Raji (cell line): ENCODE measurements around the gene PLCB4.

Experiments used
- POLR2A ChIP-seq: IDR thresholded peaks from 2 replicates; pipeline ENCODE4 v1.6.1; 2011; ENCODE audit warnings: low read depth, low read length, control low read depth; ENCODE audit not compliant: insufficient read depth

The PLCB4 gene

GRCh38 chr20:9400171-9401025 lies 331.5 kb downstream of the PLCB4 start:
- TF ChIP-seq POLR2A = no peak

DNA sequence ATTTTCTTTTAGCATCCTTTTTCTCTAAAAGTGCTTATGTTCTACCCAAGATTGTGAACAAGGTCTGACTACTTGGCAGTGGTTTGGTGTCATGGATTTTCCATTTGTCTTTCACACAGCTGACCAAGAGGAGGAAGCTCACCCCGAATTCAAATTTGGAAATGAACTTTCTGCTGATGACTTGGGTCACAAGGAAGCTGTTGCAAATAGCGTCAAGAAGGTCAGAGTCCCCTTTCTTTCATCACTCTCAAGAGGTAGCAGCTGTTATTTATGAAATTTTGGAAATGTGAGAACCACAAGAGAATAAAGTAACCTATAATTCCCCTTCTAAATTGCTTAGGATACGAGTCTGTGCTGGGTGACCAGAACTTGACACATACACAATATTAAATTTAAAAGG lies 332.5 kb downstream of the PLCB4 start:
- TF ChIP-seq POLR2A = no peak

DNA sequence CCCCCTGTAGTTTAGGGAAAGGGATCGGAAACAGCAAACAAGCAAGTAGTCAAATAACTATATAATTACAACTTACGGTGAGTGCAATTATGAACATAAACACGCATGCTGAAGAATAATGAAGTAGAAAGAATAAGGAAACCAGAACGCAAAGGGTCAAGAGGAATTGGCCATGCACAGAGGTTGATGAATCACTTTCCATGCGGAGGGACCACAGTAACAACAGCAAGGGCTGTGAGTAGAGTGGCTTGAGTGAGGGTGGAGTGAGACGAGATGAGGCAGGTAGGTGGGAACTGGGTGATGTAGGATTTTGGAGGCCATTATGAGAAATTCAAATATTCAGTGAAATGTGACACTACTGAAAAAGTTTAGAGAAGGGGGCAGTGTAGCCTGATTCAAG lies 333.3 kb downstream of the PLCB4 start:
- no peak for TF ChIP-seq POLR2A

DNA sequence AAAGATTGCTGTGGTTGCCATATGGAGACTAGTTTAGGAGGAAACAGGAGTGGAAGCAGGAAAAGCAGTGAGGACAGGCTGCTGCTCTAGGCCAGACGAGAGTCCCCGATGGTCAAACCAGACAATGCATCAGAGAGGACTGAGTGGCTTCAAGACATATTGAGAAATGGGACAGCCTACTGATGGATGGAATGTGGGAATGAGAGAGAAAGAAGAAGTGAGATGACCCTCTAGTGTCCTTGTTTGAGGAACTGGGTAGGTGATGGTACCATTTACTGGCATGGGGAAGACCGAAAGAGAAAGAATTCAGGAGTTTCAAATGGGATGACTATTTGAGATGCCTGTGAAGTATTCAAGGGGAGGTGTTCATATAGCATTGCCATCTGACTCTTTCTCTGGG lies 333.7 kb downstream of the PLCB4 start:
- TF ChIP-seq POLR2A = no peak

DNA sequence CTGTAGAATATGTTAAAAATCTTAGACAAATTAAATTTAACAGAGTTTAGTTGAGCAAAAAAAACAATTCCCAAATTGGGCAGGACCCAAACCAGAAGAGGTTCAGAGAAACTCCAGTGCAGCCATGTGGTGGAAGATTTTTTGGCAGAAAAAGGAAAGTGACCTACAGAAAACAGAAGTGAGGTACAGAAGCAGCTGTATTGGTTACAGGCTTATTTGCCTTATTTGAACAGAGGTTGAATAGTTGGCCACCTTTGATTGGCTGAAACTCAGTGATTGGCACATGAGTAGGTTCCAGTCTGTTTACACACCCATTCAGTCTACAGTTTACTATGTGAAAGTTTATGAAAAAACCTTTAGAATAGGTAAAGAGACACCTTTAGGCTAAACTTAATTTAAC lies 334.6 kb downstream of the PLCB4 start:
- no peak for TF ChIP-seq POLR2A

- no peak for TF ChIP-seq POLR2A
Observed at GRCh38 chr20:9407805-9408421, 339.0 kb downstream of the PLCB4 start.

DNA sequence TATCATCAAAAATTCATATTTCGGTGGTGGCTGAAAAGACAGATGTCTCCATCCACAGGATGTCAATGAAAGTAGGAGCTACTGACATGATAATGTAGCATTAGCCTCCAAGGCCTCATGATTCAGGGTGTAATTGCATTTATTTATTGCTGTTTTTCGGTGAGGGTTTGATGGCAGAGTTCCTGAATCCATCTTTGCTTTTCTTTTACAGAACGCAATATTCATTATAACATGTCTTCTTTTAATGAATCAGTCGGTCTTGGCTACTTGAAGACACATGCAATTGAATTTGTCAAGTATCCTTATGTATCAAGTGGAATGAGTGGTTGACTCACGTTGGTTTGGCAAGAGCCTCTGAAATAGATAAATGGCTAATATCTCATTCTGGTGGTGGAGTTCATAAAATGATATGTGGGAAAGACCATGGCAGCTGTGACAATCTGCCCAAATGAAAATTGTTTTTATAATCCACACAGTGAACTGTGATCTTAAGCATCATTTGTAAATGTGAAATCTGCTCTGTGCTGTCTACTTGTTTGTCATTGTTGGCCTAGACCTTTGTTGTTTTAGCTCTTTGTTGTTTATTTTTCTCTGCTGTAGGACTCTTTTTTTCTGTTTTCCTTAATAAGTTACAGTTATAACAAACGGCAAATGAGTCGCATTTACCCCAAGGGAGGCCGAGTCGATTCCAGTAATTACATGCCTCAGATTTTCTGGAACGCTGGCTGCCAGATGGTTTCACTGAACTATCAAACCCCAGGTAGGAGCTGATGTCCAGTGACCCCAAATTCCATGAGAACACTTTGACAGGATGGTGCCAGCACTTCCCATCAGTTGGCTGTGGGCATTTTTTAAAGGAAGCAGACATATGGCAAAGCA lies 339.8 kb downstream of the PLCB4 start:
- TF ChIP-seq POLR2A = no peak

DNA sequence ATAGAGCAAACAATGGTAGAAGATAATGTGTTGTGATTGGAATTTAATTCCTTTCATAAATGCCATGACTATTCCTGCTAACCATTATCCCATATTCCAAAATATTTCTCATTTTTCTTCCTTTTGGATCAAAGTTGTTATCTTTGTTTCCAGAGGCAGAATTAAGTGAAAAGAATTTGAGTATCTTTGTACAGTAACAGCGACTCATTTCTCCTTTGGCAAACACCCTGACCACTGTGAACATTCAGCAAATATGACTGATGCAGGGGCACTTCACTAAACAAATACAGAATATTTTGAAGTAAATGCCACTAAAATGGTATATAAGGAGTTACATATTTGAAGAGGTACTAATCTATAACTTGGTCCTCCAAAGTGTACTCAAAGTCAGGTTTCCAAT lies 340.5 kb downstream of the PLCB4 start:
- TF ChIP-seq POLR2A = no peak

DNA sequence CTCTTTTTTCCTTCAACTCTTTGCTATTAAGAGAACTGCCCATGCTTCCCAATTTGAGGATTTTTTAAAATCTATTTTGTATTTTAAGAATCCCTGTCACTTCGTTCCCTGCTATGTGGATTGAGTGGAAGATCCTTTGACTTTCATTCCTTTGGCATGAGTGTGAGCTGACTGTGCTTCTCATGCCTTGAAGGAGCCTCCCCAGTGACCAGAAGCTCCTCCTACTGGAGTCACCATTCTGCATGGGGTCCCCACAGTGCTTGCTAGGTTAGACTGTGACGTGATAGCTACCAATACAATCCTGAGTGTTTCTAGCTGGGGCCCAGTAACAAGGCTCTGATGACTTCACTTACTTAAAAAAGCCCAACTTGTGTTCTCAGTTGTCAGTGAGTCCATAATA lies 341.1 kb downstream of the PLCB4 start:
- no peak for TF ChIP-seq POLR2A

GRCh38 chr20:9411833-9412232 lies 342.9 kb downstream of the PLCB4 start:
- no peak for TF ChIP-seq POLR2A

- no peak for TF ChIP-seq POLR2A
Observed at GRCh38 chr20:9412309-9412708, 343.4 kb downstream of the PLCB4 start.

- TF ChIP-seq POLR2A = no peak
Observed at GRCh38 chr20:9413001-9413400, 344.1 kb downstream of the PLCB4 start.

DNA sequence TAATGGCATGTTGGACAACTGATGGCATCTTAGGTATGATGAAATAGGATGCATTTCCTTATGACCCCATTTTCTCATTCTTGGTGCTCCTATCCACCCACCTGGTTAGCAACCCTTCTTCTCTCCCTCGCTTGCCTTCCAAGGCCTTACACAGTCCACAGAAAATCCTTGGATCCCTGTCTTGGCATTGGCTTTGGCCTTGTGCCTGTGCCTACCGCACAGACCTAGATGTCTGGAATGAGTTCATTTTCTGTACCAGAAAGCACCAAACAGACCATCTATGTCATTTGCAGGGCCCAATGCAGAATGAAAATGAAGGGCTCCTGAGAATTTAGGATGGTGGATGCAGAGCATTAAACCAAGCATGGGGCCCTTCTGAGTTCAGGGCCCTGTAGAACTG lies 346.5 kb downstream of the PLCB4 start:
- TF ChIP-seq POLR2A = no peak

GRCh38 chr20:9416421-9416820 lies 347.5 kb downstream of the PLCB4 start:
- no peak for TF ChIP-seq POLR2A

DNA sequence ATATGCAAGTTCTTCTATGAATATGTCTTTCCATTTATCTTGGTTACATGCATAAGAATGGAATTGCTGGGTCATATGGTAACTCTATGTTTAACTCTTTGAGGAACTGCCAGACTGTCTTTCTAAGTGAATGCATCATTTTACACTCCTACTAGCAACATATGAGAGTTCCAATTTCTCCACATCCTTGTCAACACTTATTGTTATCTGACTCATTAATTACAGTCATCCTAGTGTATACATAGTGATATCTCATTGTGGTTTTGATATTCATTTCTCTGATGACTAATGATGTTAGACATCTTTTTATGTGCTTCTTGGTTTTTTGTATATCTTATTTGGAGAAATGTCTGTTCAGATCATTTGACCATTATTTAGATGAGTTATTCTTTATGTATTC lies 348.8 kb downstream of the PLCB4 start:
- TF ChIP-seq POLR2A = no peak

DNA sequence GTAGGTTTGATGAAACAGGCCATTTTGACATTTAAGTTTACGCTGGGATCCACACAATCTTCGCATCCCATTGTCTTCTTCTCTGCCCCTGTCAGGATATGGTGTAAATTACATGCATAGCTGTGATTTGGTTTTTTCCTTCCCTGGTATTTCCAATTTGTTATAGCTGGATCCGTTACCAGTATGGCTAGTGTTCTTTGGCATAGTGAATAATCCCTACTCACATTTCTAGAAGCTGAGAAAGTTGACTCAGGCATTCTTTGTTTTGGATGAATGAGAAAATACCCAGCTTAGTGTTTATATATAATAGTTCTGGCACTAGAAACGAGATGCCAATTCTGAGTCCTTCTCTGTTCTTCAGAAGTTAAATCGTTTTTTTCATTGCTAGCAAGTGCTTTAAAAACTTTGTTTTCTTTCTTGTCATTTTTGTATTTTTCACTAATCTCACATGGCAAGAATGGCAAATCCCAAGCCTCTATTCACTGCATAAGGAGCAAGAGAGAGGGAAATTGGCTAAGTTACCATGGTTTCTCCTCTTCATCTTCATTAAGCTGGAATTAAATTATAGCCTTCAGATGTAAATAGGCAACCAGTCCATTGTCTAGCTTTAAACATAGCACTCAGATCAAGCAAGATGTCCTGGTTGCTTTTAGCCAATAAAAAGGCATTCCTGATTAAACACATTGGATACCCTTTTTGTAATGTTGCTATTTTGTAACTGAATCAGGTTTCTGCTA lies 353.6 kb downstream of the PLCB4 start:
- TF ChIP-seq POLR2A = no peak

- no peak for TF ChIP-seq POLR2A
Observed at GRCh38 chr20:9424551-9424950, 355.7 kb downstream of the PLCB4 start.
